ENCODE data around the gene JAG2.

DNA sequence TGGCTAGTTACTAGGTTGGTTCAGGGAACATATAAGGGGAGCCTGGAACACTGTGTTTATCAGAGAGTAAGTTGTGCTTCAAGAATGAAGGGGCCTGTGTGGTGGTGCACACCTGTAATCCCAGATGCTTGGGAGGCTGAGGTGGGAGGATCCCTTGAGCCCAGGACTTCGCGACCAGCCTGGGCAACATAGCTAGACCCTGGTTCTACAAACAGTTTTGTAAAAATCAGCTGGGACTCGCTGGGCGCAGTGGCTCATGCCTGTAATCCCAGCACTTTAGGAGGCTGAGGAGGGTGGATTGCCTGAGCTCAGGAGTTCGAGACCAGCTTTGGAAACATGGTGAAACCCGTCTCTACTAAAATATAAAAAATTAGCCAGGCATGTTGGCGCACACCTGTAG lies 61.2 kb downstream of the JAG2 start:
- TF ChIP-seq NFE2L2 (IDR thresholded peaks at IDR 0.05; ENCODE audit: low read depth, low read length), result no peak
- no peak for TF ChIP-seq POLR2A (IDR thresholded peaks at IDR 0.05; ENCODE audit: low read depth, low read length)
- TF ChIP-seq, protein P1, sequence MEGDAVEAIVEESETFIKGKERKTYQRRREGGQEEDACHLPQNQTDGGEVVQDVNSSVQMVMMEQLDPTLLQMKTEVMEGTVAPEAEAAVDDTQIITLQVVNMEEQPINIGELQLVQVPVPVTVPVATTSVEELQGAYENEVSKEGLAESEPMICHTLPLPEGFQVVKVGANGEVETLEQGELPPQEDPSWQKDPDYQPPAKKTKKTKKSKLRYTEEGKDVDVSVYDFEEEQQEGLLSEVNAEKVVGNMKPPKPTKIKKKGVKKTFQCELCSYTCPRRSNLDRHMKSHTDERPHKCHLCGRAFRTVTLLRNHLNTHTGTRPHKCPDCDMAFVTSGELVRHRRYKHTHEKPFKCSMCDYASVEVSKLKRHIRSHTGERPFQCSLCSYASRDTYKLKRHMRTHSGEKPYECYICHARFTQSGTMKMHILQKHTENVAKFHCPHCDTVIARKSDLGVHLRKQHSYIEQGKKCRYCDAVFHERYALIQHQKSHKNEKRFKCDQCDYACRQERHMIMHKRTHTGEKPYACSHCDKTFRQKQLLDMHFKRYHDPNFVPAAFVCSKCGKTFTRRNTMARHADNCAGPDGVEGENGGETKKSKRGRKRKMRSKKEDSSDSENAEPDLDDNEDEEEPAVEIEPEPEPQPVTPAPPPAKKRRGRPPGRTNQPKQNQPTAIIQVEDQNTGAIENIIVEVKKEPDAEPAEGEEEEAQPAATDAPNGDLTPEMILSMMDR (conservative IDR thresholded peaks at IDR 0.05; ENCODE audit: low read depth, low read length), result no peak
- TF ChIP-seq SMC3 (IDR thresholded peaks at IDR 0.05; ENCODE audit: low read depth, low read length), result no peak
- TF ChIP-seq MXI1 (IDR thresholded peaks at IDR 0.05; ENCODE audit: borderline replicate concordance, low read depth, low read length), result no peak
- no peak for TF ChIP-seq FOS (IDR thresholded peaks at IDR 0.05; ENCODE audit: low read depth, low read length)
- no peak for TF ChIP-seq RAD21 (IDR thresholded peaks at IDR 0.05; ENCODE audit: low read length)
- TF ChIP-seq CEBPB (IDR thresholded peaks at IDR 0.05; ENCODE audit: low read depth, low read length), result no peak
- no peak for TF ChIP-seq ELK1 (IDR thresholded peaks at IDR 0.05; ENCODE audit: borderline replicate concordance, low read depth, low read length)
- TF ChIP-seq RFX5 (IDR thresholded peaks at IDR 0.05; ENCODE audit: low read depth, low read length), result no peak
- TF ChIP-seq, protein P2, sequence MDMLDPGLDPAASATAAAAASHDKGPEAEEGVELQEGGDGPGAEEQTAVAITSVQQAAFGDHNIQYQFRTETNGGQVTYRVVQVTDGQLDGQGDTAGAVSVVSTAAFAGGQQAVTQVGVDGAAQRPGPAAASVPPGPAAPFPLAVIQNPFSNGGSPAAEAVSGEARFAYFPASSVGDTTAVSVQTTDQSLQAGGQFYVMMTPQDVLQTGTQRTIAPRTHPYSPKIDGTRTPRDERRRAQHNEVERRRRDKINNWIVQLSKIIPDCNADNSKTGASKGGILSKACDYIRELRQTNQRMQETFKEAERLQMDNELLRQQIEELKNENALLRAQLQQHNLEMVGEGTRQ (IDR thresholded peaks at IDR 0.05; ENCODE audit: low read depth, low read length), result no peak
- no peak for TF ChIP-seq BHLHE40 (IDR thresholded peaks at IDR 0.05; ENCODE audit: low read depth, low read length)
- no peak for TF ChIP-seq RCOR1 (IDR thresholded peaks at IDR 0.05; ENCODE audit: insufficient replicate concordance, low read length)
- TF ChIP-seq MAFK (IDR thresholded peaks at IDR 0.05; ENCODE audit: low read depth, low read length), result no peak

Measured in IMR-90 (cell line).